Measurements from ENCODE around the gene GOLM1.

DNA sequence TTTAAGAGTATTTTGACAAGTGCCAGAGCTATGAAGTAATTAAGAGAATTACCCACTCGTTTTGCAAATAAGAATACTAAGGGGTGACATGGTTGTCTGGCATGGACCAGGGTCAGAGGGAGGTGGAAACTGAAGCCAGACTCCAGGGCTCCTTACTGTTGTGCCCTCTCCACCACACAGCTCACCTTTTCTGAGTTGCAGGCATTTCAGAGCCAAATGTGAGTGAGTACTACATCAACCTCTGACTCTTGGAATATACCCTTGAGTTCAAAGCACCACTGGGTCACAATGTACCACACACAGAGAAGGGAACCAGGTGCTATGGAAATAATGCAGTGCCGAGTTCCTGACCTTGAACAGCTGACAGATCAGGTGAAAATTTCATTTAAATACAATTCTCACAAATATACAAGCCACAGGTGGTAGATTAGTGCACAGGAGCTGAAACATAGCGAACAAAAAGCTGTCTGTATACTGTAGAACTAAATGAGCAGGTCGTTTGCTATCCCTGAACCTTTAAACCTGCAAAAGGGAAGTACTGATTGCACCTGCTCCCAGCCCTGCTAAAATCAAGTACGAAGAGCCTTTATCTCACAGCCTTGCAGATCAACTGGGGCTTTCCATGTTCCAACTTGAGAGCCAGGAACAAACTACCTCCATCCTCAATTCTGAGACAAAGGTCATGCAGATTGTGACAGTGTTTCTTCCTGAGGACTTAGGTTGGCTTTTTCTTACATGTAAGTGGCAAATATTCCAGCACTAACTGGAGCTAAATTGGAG lies 57.0 kb downstream of the GOLM1 start:
- TF ChIP-seq, protein P1, sequence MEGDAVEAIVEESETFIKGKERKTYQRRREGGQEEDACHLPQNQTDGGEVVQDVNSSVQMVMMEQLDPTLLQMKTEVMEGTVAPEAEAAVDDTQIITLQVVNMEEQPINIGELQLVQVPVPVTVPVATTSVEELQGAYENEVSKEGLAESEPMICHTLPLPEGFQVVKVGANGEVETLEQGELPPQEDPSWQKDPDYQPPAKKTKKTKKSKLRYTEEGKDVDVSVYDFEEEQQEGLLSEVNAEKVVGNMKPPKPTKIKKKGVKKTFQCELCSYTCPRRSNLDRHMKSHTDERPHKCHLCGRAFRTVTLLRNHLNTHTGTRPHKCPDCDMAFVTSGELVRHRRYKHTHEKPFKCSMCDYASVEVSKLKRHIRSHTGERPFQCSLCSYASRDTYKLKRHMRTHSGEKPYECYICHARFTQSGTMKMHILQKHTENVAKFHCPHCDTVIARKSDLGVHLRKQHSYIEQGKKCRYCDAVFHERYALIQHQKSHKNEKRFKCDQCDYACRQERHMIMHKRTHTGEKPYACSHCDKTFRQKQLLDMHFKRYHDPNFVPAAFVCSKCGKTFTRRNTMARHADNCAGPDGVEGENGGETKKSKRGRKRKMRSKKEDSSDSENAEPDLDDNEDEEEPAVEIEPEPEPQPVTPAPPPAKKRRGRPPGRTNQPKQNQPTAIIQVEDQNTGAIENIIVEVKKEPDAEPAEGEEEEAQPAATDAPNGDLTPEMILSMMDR (IDR thresholded peaks at IDR 0.05; ENCODE audit: low read depth, low read length) = no peak
- no peak for TF ChIP-seq EZH2phosphoT487 (IDR thresholded peaks at IDR 0.05; ENCODE audit: low read depth)
